Heart right ventricle (tissue), 16 donors: Measurements from ENCODE around the gene ANKUB1. TPM values are rescaled to one million over a fixed set of nuclear protein-coding genes. Genes with fewer than 3 reads are reported as not detected.

Experiments used
- ATAC-seq, 8 donors: fragments of 200-7000 bp; cut with Tn5 transposase; one replicate each; pipeline ENCODE4 v1.9.1; 2020; ENCODE audit warnings: mild to moderate bottlenecking in 8 of 8, moderate library complexity in 8 of 8, moderate number of reproducible peaks in 1 of 8
- DNase-seq, 2 donors: peaks; one replicate each; pipeline ENCODE4 v3.0.0-alpha.2; 2020
- H3K27ac ChIP-seq, 10 donors: fragments of 200-600 bp; sonication (generic) in 2 of 10; one replicate each; pipeline versions ENCODE4 v1.5.0 to v1.8.0; 2020 to 2022; ENCODE audit warnings: mild to moderate bottlenecking in 3 of 10
- H3K27me3 ChIP-seq, 7 donors: fragments of 200-600 bp; one replicate each; pipeline ENCODE4 v1.8.0; 2021 to 2022; ENCODE audit warnings: mild to moderate bottlenecking in 2 of 7
- H3K36me3 ChIP-seq, 9 donors: fragments of 200-600 bp; sonication (generic) in 1 of 9; one replicate each; pipeline versions ENCODE4 v1.5.0 to v1.8.0; 2020 to 2022; ENCODE audit warnings: mild to moderate bottlenecking in 2 of 9
- H3K4me1 ChIP-seq, 9 donors: fragments of 200-600 bp; sonication (generic) in 1 of 9; one replicate each; pipeline versions ENCODE4 v1.5.0 to v1.8.0; 2020 to 2022; ENCODE audit warnings: mild to moderate bottlenecking in 4 of 9
- H3K4me3 ChIP-seq, 10 donors: fragments of 200-600 bp; sonication (generic) in 2 of 10; one replicate each; pipeline versions ENCODE4 v1.5.0 to v1.8.0; 2020 to 2022; ENCODE audit warnings: mild to moderate bottlenecking in 7 of 10, moderate library complexity in 2 of 10
- H3K9me3 ChIP-seq, 11 donors: fragments of 200-600 bp in 10 of 11; sonication (generic) in 2 of 11; one replicate each; pipeline versions ENCODE4 v1.5.0 to v1.8.0; 2013 to 2022; ENCODE audit warnings: mild to moderate bottlenecking in 2 of 11, control low read depth in 1 of 11, moderate library complexity in 1 of 11
- CTCF ChIP-seq, 9 donors: fragments of 200-600 bp; sonication (generic) in 2 of 9; IDR thresholded peaks; one replicate each; pipeline versions ENCODE4 v1.5.0 to v1.8.0; 2021 to 2022; ENCODE audit warnings: antibody characterized with exemption in 9 of 9, mild to moderate bottlenecking in 5 of 9, moderate library complexity in 1 of 9
- WGBS, 2 donors: extraction: QIAGEN DNeasy Blood & Tissue Kit; methylation state at CpG; one replicate each; pipeline ENCODE4 v1.1.7; 2013; ENCODE audit warnings: inconsistent platforms in 1 of 2; 5-methylcytosine and 5-hydroxymethylcytosine counted together
- intact Hi-C, 10 donors: fragments of 100-400 bp; cut with DNase I; formaldehyde crosslinking; loops; one replicate each; pipeline versions ENCODE4 v1.11.1 to v1.14.2; 2022
- polyA plus RNA-seq, 2 donors: library from polyadenylated mRNA; stranded (reverse); fragments of 200-250 nt; gene quantifications; one replicate each; pipeline ENCODE4 v1.2.3, GENCODE V29; 2013
- total RNA-seq, 10 donors: library from RNA; stranded (reverse); fragmentation: NEBNext Ultra II Directional in 3 of 10; extraction: Animal tissue kit (Norgen Biotek cat#: 25700) in 3 of 10; gene quantifications; one replicate each; pipeline versions ENCODE4 v1.2.1 to v1.2.4, GENCODE V29; 2021 to 2023
- donor health status: Arrhythmogenic right ventricular cardiomyopathy.
- donor health status: ischemic (EF 13 %, LVEDD 7.1; RV severe dilation, severe dysfunction).
- donor health status: healthy with polysubstance abuse.
- donor health status: DM: no; HTN: yes; CAD: no.
- donor health status: DM: no; HTN: no; CAD: no.
- donor health status: ischemic (EF 25% LVEDD 6.9; RV normal size, moderate dysfunction).
- donor health status: ischemic (EF 25% LVEDD 5.7; RV mildly dilated, moderate dysfunction).
- donor health status: healthy.
- donor health status: DM: yes; HTN: yes; CAD: no.
- donor health status: Ischemic cardiomyopathy.
- donor health status: ischemic (EF 35%, LVEDD 5.7; RV mildly dilated, moderate dysfunction).
- donor health status: nonischemic (EF 11% LVEDD 7.7; RV severe dilation, severe dysfunction).
- donor health status: DM: yes; HTN: yes; CAD: no.
- donor health status: PGD.
- donor health status: ischemic (EF 29% LVEDD 5.4; RV normal size, mild dysfunction).
- donor health status: nonischemic (EF 23%, LVEDD 6.1; RV moderate dilation, normal function).

ANKUB1 gene
- total and polyA plus RNA-seq, 12 donors: not detected

GRCh38 chr3:149732234-149732633 lies 60.1 kb downstream of the ANKUB1 start:
- H3K36me3 ChIP-seq: peaks cover 0 to 11% (median 0%) of the 10 kb centered on the region in 9 donors
- H3K4me3 ChIP-seq: no peak overlapping the region
- no peaks in the 10 kb centered on the region for H3K27me3 ChIP-seq
- H3K9me3 ChIP-seq: no peaks in the 10 kb centered on the region
- no peak for DNase-seq
- no peak overlapping the region for H3K27ac ChIP-seq
- 88 to 97% methylated on average over 3 of the region's 3 CpGs for WGBS, 2 donors
- no peak for ATAC-seq
- H3K4me1 ChIP-seq: no peaks in the 10 kb centered on the region
- intact Hi-C loops: no loop called here
- TF ChIP-seq CTCF (IDR thresholded peaks at IDR 0.05): no peak

GRCh38 chr3:149727656-149728055 lies 64.7 kb downstream of the ANKUB1 start:
- no peak for ATAC-seq
- no peak for TF ChIP-seq CTCF (IDR thresholded peaks at IDR 0.05)
- Histone ChIP-seq H3K4me1 (no peaks in the 10 kb centered on the region), H3K4me3 (no peak overlapping the region), H3K27me3 (no peaks in the 10 kb centered on the region), H3K9me3 (no peaks in the 10 kb centered on the region), H3K27ac (no peak overlapping the region), H3K36me3 (no peaks in the 10 kb centered on the region)
- intact Hi-C loops: no loop called here
- WGBS, 2 donors: 92 to 99% methylated on average over 2 of the region's 2 CpGs
- DNase-seq: no peak

- TF ChIP-seq CTCF (IDR thresholded peaks at IDR 0.05): no peak
- no peaks in the 10 kb centered on the region for H3K36me3 ChIP-seq
- no peaks in the 10 kb centered on the region for H3K4me1 ChIP-seq
- no peak overlapping the region for H3K4me3 ChIP-seq
- intact Hi-C loops: no loop called here
- H3K27me3 ChIP-seq: no peaks in the 10 kb centered on the region
- ATAC-seq (no peak), DNase-seq (no peak)
- H3K9me3 ChIP-seq: peaks cover 0 to 2% (median 0%) of the 10 kb centered on the region in 11 donors
- H3K27ac ChIP-seq: no peak overlapping the region
- WGBS, 2 donors: 90 to 92% methylated on average over 2 of the region's 2 CpGs
Measured at GRCh38 chr3:149726716-149727407, 65.5 kb downstream of the ANKUB1 start.

GRCh38 chr3:149723781-149724180 lies 68.6 kb downstream of the ANKUB1 start:
- Histone ChIP-seq H3K4me3 (no peak overlapping the region), H3K27ac (no peak overlapping the region), H3K9me3 (peaks cover 0 to 21% (median 9%) of the 10 kb centered on the region in 11 donors), H3K36me3 (no peaks in the 10 kb centered on the region), H3K27me3 (no peaks in the 10 kb centered on the region), H3K4me1 (no peaks in the 10 kb centered on the region)
- TF ChIP-seq CTCF (IDR thresholded peaks at IDR 0.05): no peak
- ATAC-seq: no peak
- no peak for DNase-seq
- intact Hi-C loops: loop anchor here in 1 of 10 donors (5.0 kb wide), 1 partner anchor 211 kb away; no protein-coding TSS in a partner anchor
